Measurements from ENCODE around the gene BIN1.
"Not testable (repeated sequence)": the region's sequence is repeated elsewhere in the genome, so short reads cannot be mapped to it uniquely, and the experiment has no call there.

Gene BIN1

GRCh38 chr2:127134833-127135830, 28.2 kb upstream of the BIN1 start:
- no peak for DNase-seq (ENCODE audit: low read depth)

- no peak for DNase-seq (ENCODE audit: low read depth)
Observed at GRCh38 chr2:127134235-127134634, 27.3 kb upstream of the BIN1 start.

GRCh38 chr2:127133793-127134192, 26.8 kb upstream of the BIN1 start:
- no peak for DNase-seq (ENCODE audit: low read depth)

DNA sequence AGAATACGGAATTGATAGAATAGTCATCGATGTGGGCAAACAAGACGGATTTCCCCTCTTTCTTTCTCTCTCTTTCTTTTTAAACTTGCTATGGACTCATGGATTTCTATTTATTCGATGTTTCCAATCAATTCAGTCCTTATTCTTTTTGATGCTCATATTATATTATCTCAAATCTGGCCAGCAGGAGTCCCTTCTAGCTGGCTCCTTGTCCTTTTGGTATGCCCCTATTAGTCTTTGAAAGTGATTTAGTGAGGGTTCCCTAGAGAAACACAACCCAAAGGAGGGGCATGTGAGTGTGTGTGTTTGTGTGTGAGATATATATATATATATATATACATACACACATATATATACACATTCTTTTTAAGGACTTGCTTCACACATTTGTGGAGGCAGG, 23.5 kb upstream of the BIN1 start:
- DNase-seq (ENCODE audit: low read depth), result no peak

- DNase-seq (ENCODE audit: low read depth), result no peak
Observed at GRCh38 chr2:127129937-127130336, 23.0 kb upstream of the BIN1 start.

DNA sequence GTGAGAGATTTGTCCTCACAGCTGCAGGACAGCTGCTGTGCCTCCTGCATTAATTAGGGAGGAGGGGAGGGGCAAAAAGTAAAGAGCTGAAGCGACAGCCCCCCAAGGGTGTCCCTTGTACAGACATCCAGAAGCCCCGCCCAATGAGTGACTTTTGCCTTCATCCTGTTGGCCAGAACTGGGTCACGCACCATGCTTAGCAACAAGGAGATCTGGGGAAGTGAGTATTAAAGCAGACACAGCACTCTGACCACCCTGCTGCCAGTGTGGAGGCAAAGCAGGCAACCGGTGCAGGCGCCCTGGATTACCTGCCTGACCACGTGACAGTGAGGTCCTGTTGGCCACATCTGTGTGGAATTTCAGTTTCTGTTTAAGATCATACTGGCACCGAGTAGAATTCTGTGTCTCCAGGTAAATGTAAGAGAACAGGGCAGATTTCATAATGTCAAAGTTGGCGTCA, 21.5 kb upstream of the BIN1 start:
- no peak for DNase-seq (ENCODE audit: low read depth)

DNA sequence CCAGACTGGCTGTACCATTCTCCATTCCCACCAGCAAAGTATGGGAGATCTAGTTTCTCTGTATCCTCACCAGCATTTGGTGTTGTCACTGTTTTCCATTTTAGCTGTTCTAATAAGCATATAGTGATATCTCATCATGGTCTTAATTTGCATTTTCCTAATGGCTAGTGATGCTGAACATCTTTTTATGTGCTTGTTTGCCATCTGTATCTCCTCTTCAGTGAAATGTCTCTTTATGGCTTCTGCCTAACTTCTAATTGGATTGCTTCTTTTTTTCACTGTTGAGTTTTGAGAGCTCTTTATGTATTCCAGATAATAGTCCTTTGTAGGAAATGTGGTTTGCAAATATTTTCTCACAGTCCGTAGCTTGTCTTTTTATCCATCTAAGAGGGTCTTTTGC, 18.9 kb upstream of the BIN1 start:
- no peak for DNase-seq (ENCODE audit: low read depth)

GRCh38 chr2:127124426-127124825, 17.5 kb upstream of the BIN1 start:
- no peak for DNase-seq (ENCODE audit: low read depth)

- no peak for DNase-seq (ENCODE audit: low read depth)
Observed at GRCh38 chr2:127122361-127123027, 15.5 kb upstream of the BIN1 start.

- no peak for DNase-seq (ENCODE audit: low read depth)
Observed at GRCh38 chr2:127121776-127122176, 14.8 kb upstream of the BIN1 start.

DNA sequence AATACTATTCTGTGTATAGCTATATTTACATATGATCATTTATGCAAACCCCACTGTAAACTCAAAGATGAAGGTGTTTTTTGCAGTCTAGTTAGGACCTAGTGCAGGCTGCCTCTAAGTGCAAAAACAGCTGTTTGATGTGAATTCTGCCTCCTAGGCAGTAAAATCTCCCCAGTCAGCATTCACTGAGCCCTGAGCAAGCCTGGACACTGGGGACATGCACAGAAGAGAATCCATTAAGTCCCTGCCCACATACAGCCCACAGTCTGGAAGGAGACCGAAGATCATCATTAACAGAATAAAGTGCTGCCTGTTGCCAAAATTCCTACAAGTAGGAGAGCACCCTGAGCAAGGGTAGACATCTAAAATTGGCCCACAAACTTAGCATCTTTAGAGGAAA, 14.4 kb upstream of the BIN1 start:
- DNase-seq (ENCODE audit: low read depth), result no peak

DNA sequence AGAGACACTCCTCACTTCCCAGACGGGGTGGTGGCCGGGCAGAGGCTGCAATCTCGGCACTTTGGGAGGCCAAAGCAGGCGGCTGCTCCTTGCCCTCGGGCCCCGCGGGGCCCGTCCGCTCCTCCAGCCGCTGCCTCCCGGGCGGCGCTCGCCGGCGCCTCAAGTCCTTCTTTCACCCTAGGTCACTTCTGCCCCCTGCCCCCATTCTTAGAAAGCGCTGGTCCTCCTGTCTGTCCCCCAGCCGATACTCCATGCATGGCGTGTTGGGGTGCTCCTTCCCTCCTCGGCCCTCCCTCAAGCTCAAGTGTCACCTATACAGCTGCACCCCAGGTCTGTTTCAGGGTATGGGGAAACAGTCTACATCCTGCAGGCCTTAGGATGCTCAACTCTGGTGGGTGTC, 13.5 kb upstream of the BIN1 start:
- DNase-seq (ENCODE audit: low read depth), result not testable (repeated sequence)

DNA sequence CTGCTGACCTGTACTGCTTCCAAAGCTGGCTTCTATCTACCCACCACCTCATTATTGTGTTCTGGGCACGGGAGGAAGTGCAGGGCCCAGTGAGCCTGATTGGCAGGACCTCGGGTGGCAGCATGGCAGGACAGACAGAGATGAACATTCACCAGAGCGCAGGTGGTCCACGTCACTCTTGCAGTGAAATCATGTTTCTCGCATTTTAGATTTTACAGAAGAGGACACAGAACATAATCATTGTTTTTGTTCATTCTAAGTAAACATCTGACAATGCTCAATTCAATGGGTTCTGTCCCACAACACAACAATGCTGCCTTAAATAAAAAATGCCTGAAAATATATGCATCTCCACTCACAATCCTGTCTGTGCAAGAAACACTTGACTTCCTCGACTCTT, 11.5 kb upstream of the BIN1 start:
- no peak for DNase-seq (ENCODE audit: low read depth)

GRCh38 chr2:127118038-127118437, 11.1 kb upstream of the BIN1 start:
- no peak for DNase-seq (ENCODE audit: low read depth)

- DNase-seq (ENCODE audit: low read depth), result no peak
Observed at GRCh38 chr2:127117603-127118002, 10.6 kb upstream of the BIN1 start.

GRCh38 chr2:127115471-127116199, 8.7 kb upstream of the BIN1 start:
- no peak for DNase-seq (ENCODE audit: low read depth)

- no peak for DNase-seq (ENCODE audit: low read depth)
Observed at GRCh38 chr2:127110985-127111384, 4.0 kb upstream of the BIN1 start.

GRCh38 chr2:127108090-127108523, 1.2 kb upstream of the BIN1 start:
- no peak for DNase-seq (ENCODE audit: low read depth)

DNA sequence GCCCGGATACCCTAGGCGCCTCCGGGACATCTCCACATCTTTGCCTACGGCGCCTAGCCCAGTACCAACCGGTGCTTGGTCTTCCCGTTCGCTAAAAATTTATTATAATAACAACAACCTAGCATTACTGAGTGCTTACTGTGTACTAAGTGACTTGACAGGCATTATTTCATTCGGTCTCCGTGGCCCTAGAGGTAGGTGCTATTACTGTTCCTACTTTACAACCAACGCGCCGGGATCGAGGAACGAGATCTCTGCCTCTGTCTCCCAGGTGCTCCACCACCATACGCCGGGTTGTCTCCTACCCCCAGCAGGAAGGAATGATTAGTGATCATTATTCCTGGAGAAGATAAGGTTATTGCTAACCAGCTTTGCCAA, 657 bp upstream of the BIN1 start:
- peak; percentile 22 for DNase-seq (ENCODE audit: low read depth)

- peak; percentile 42 for DNase-seq (ENCODE audit: low read depth)
Observed at GRCh38 chr2:127106457-127106990, 430 bp downstream of the BIN1 start.

DNA sequence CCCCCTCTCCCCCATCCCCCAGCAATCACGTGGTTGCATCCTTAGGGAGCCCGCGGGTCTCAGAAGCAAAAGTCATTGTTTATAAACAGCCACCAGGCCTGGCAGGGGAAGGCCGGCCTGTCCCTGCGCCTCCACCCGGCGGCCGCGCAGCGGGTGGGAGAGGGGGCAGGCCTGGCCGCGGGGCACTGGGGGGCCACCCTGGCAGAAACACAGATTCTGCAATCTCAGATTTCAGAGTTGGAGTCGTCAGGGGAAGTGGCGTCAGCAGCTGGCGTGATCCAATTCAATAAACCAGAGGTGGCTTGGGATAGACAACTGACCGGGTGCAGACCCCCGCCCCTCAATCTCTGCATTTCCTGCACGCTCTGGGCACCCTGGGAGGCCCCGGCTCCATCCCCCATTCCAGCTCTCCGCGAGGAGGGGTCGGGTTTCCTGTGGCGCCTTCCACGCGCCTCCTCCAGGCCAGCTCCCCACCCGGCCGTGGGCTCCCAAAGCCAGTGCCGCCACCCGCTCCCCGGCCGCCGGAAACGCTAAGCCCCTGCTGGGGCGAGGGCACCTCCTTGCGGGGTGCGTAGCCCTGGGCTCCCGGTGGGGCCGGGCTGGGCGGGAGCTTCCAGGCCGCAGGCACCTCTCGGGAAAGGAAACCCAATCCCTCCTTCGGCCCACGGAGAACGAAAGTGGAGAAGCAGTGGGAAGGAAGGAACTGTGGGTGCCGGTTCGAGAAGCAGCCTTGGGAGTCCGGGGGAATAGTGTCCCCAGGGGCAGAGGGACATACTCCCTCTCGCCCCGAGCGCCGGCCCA, 1.1 kb downstream of the BIN1 start:
- peak; percentile 47 for DNase-seq (ENCODE audit: low read depth)
